GM23248 (cell line): ENCODE measurements around the gene DGKB. TPM values are rescaled to one million over a fixed set of nuclear protein-coding genes. Genes with fewer than 3 reads are reported as not detected.

Experiments
- DNase-seq: peaks from one replicate; pipeline ENCODE4 v3.0.0-alpha.2; 2015
- H2AFZ ChIP-seq: fragments of 200-600 bp; sonication (generic); 2 replicates; pipeline ENCODE4 v1.6.1; 2016; ENCODE audit warnings: antibody characterized with exemption
- H3F3A ChIP-seq: fragments of 200-600 bp; sonication (generic); 2 replicates; pipeline ENCODE4 v1.6.1; 2016; ENCODE audit warnings: mild to moderate bottlenecking, antibody characterized with exemption, mixed run types; ENCODE audit not compliant: insufficient read depth
- H3K27ac ChIP-seq: fragments of 200-600 bp; sonication (generic); 2 replicates; pipeline ENCODE4 v1.5.1; 2016; ENCODE audit warnings: mild to moderate bottlenecking
- H3K27me3 ChIP-seq: fragments of 200-600 bp; sonication (generic); replicated peaks from 2 replicates; pipeline ENCODE4 v1.6.1; 2016; ENCODE audit warnings: mild to moderate bottlenecking; ENCODE audit not compliant: insufficient read depth
- H3K36me3 ChIP-seq: fragments of 200-600 bp; sonication (generic); 2 replicates; pipeline ENCODE4 v1.6.1; 2016; ENCODE audit warnings: low read depth, mild to moderate bottlenecking
- H3K4me1 ChIP-seq: fragments of 200-600 bp; sonication (generic); 2 replicates; pipeline ENCODE4 v1.6.1; 2016; ENCODE audit warnings: mild to moderate bottlenecking; ENCODE audit not compliant: insufficient read depth
- H3K4me2 ChIP-seq: fragments of 200-600 bp; sonication (generic); one replicate; pipeline ENCODE4 v1.6.1; 2016; ENCODE audit warnings: mild to moderate bottlenecking; ENCODE audit not compliant: unreplicated experiment
- H3K4me3 ChIP-seq: fragments of 200-600 bp; sonication (generic); 2 replicates; pipeline ENCODE4 v1.5.1; 2016; ENCODE audit warnings: mild to moderate bottlenecking
- H3K79me2 ChIP-seq: fragments of 200-600 bp; sonication (generic); 2 replicates; pipeline ENCODE4 v1.6.1; 2016; ENCODE audit warnings: mild to moderate bottlenecking; ENCODE audit not compliant: insufficient read depth
- H3K9ac ChIP-seq: fragments of 200-600 bp; sonication (generic); 2 replicates; pipeline ENCODE4 v1.6.1; 2016; ENCODE audit warnings: mild to moderate bottlenecking
- H3K9me2 ChIP-seq: fragments of 200-600 bp; sonication (generic); 2 replicates; pipeline ENCODE4 v1.6.1; 2016; ENCODE audit warnings: mixed run types, mild to moderate bottlenecking, moderate library complexity; ENCODE audit not compliant: insufficient read depth
- H3K9me3 ChIP-seq: fragments of 200-600 bp; sonication (generic); one replicate; pipeline ENCODE4 v1.6.1; 2017; ENCODE audit warnings: low read depth
- H4K20me1 ChIP-seq: fragments of 200-600 bp; sonication (generic); 2 replicates; pipeline ENCODE4 v1.6.0; 2016; ENCODE audit not compliant: insufficient read depth
- EZH2 ChIP-seq: fragments of 200-600 bp; sonication (generic); IDR thresholded peaks from 2 replicates; pipeline ENCODE4 v1.6.1; 2018; ENCODE audit warnings: antibody characterized with exemption, mild to moderate bottlenecking; ENCODE audit not compliant: insufficient read depth, poor library complexity, severe bottlenecking
- EZH2phosphoT487 ChIP-seq: fragments of 200-600 bp; sonication (generic); IDR thresholded peaks from 2 replicates; pipeline ENCODE4 v1.6.1; 2018; ENCODE audit warnings: antibody characterized with exemption, moderate library complexity, mild to moderate bottlenecking, low read depth; ENCODE audit not compliant: insufficient read depth
- WGBS, 2 experiments: methylation state at CpG; one replicate each; pipeline ENCODE4 v1.1.6; 2015 to 2017; ENCODE audit warnings: low lambda C conversion rate in 2 of 2, low coverage in 1 of 2; ENCODE audit errors: missing lambda C conversion rate in 2 of 2; 5-methylcytosine and 5-hydroxymethylcytosine counted together
- in situ Hi-C: fragments of 300-500 bp; cut with MboI; formaldehyde crosslinking; loops from 2 replicates; pipeline ENCODE4 v1.15.0; 2020
- polyA plus RNA-seq: library from polyadenylated mRNA; unstranded; fragments of >200 nt; fragmentation: Nextera tagmentation; extraction: Ambion mirVana; gene quantifications from 2 replicates; pipeline ENCODE4 v1.2.1, GENCODE V29; 2016
- total RNA-seq: library from RNA; depleted of rRNA; stranded (reverse); fragments of >200 nt; shearing (Covaris generic); gene quantifications from 2 replicates; pipeline ENCODE4 v1.2.3, GENCODE V29; 2014

Gene DGKB
- total and polyA plus RNA-seq, 2 experiments from 2014 or later, result 0.65 to 1.7 TPM

GRCh38 chr7:14836571-14837189 lies 65.9 kb downstream of the DGKB start:
- H3K36me3 ChIP-seq, result no peaks in the 10 kb centered on the region
- TF ChIP-seq EZH2, result no peak
- no peak for TF ChIP-seq EZH2phosphoT487
- H3K4me2 ChIP-seq, result peak overlapping the region; percentile 66
- H2AFZ ChIP-seq, result peak overlapping the region; percentile 58
- H3K79me2 ChIP-seq, result no peaks in the 10 kb centered on the region
- H3K4me1 ChIP-seq, result peaks cover 70% of the 10 kb centered on the region
- WGBS, 2 experiments, result 15 to 16% methylated on average over 6 of the region's 6 CpGs
- H3K4me3 ChIP-seq, result peak overlapping the region; percentile 52
- in situ Hi-C loops, result no loop called here
- H3F3A ChIP-seq, result peaks cover 49% of the 10 kb centered on the region
- H3K9me3 ChIP-seq, result no peaks in the 10 kb centered on the region
- no peaks in the 10 kb centered on the region for H3K9me2 ChIP-seq
- DNase-seq, result peak; percentile 90
- H3K27me3 ChIP-seq, result no peaks in the 10 kb centered on the region
- peak overlapping the region; percentile 50 for H3K9ac ChIP-seq
- no peaks in the 10 kb centered on the region for H4K20me1 ChIP-seq
- H3K27ac ChIP-seq, result peak overlapping the region; percentile 70

- in situ Hi-C loops, result no loop called here
- Histone ChIP-seq H3K4me3 (peak overlapping the region; percentile 52; the same call in 1 of the 2 replicates), H3K9me3 (no peaks in the 10 kb centered on the region), H3K4me1 (peaks cover 67% of the 10 kb centered on the region), H3K27me3 (no peaks in the 10 kb centered on the region), H4K20me1 (no peaks in the 10 kb centered on the region), H2AFZ (no peak overlapping the region), H3K27ac (peak overlapping the region; percentile 70), H3K4me2 (peak overlapping the region; percentile 66), H3K9me2 (no peaks in the 10 kb centered on the region), H3K9ac (peak overlapping the region; percentile 50; the same call in 1 of the 2 replicates), H3F3A (peaks cover 42% of the 10 kb centered on the region), H3K36me3 (no peaks in the 10 kb centered on the region), H3K79me2 (no peaks in the 10 kb centered on the region)
- WGBS, 2 experiments, result 64 to 70% methylated on average over 4 of the region's 4 CpGs
- TF ChIP-seq EZH2phosphoT487, result no peak
- no peak for TF ChIP-seq EZH2
- peak; percentile 10 for DNase-seq
Observed at GRCh38 chr7:14836006-14836405, 66.5 kb downstream of the DGKB start.

GRCh38 chr7:14835384-14835783 lies 67.2 kb downstream of the DGKB start:
- in situ Hi-C loops, result no loop called here
- DNase-seq, result no peak
- no peak overlapping the region for H2AFZ ChIP-seq
- H3K9me2 ChIP-seq, result no peaks in the 10 kb centered on the region
- peaks cover 41% of the 10 kb centered on the region for H3F3A ChIP-seq
- peak overlapping the region; percentile 66 for H3K4me2 ChIP-seq
- WGBS, 2 experiments, result 90 to 91% methylated on average over 5 of the region's 5 CpGs
- H3K79me2 ChIP-seq, result no peaks in the 10 kb centered on the region
- no peak overlapping the region for H3K4me3 ChIP-seq
- H3K9me3 ChIP-seq, result no peaks in the 10 kb centered on the region
- no peaks in the 10 kb centered on the region for H4K20me1 ChIP-seq
- TF ChIP-seq EZH2, result no peak
- no peak for TF ChIP-seq EZH2phosphoT487
- no peaks in the 10 kb centered on the region for H3K36me3 ChIP-seq
- H3K27ac ChIP-seq, result peak overlapping the region; percentile 70
- no peak overlapping the region for H3K9ac ChIP-seq
- no peaks in the 10 kb centered on the region for H3K27me3 ChIP-seq
- H3K4me1 ChIP-seq, result peaks cover 66% of the 10 kb centered on the region

DNA sequence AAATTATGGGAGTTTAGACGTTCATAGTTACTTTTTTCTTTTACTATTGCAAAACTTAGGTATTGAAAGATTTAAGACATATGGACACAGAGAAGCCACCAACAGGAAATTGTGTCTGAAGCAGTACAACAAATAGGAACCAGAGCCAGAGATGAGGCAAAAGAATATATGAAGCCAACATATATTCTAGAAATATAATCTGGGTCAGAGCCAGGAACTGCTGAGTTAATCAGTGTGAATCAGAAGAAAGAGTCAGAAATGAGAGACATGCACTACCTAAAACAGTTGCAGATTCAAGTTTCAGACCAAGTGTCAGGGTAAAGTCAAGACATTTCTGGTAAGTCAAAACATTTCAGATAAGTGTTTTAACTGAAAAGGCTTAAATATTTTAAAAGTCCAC lies 67.7 kb downstream of the DGKB start:
- Histone ChIP-seq H4K20me1 (no peaks in the 10 kb centered on the region), H3K27me3 (no peaks in the 10 kb centered on the region), H3K4me1 (peaks cover 66% of the 10 kb centered on the region), H3K4me3 (peak overlapping the region; percentile 31), H3K9me2 (no peaks in the 10 kb centered on the region), H3K36me3 (no peaks in the 10 kb centered on the region), H3K4me2 (peak overlapping the region; percentile 66), H3K9ac (no peak overlapping the region), H2AFZ (no peak overlapping the region), H3K9me3 (no peaks in the 10 kb centered on the region), H3K79me2 (no peaks in the 10 kb centered on the region), H3F3A (peaks cover 46% of the 10 kb centered on the region), H3K27ac (peak overlapping the region; percentile 70)
- in situ Hi-C loops, result no loop called here
- 0 to 4% methylated on average over 1 of the region's 1 CpG for WGBS, 2 experiments
- DNase-seq, result peak; percentile 83
- TF ChIP-seq EZH2 (no peak), EZH2phosphoT487 (no peak)
